ENCODE measurements around the gene CEP170. TPM values are rescaled to one million over a fixed set of nuclear protein-coding genes. Genes with fewer than 3 reads are reported as not detected.

CEP170 gene
- 36.7 and 76.9 TPM in 2 replicates for total RNA-seq
- 45.9 and 50.2 TPM in 2 replicates for polyA plus RNA-seq

GRCh38 chr1:243254927-243255790 is at the start of gene CEP170:
CEP170 (minus strand) TSS chr1:243255281; CDS start chr1:243225280, 30,001 bp downstream.
- Histone ChIP-seq H3K4me3 (peak within 1 kb of the TSS; percentile 92), H3K36me3 (no peaks in the 10 kb centered on the region), H3K9me3 (ENCODE audit: low read depth) (no peaks in the 10 kb centered on the region), H3K27me3 (no peaks in the 10 kb centered on the region), H3K27ac (peak within 1 kb of the TSS; percentile 86), H3K4me1 (ENCODE audit: low read depth) (peaks cover 31% of the 10 kb centered on the region)
- peak; percentile 98 to 100 for DNase-seq (ENCODE audit: low read depth in 1 of 2, low spot score in 1 of 2)
- no peak for TF ChIP-seq CTCF (IDR thresholded peaks at IDR 0.05; ENCODE audit: low read depth, low read length)

GRCh38 chr1:243301059-243301458 is 46.0 kb upstream of the CEP170 start:
- Histone ChIP-seq H3K27ac (no peak overlapping the region), H3K9me3 (ENCODE audit: low read depth) (no peaks in the 10 kb centered on the region), H3K4me3 (no peak overlapping the region), H3K27me3 (no peaks in the 10 kb centered on the region), H3K4me1 (ENCODE audit: low read depth) (peaks cover under 1% of the 10 kb centered on the region), H3K36me3 (no peaks in the 10 kb centered on the region)
- TF ChIP-seq CTCF (IDR thresholded peaks at IDR 0.05; ENCODE audit: low read depth, low read length): no peak
- peak in 1 of 2 donors; percentile 31 for DNase-seq (ENCODE audit: low read depth in 1 of 2, low spot score in 1 of 2)

GRCh38 chr1:243299069-243299468 is 44.0 kb upstream of the CEP170 start:
- Histone ChIP-seq H3K27me3 (no peaks in the 10 kb centered on the region), H3K4me3 (no peak overlapping the region), H3K9me3 (ENCODE audit: low read depth) (no peaks in the 10 kb centered on the region), H3K36me3 (no peaks in the 10 kb centered on the region), H3K27ac (no peak overlapping the region), H3K4me1 (ENCODE audit: low read depth) (no peaks in the 10 kb centered on the region)
- DNase-seq (ENCODE audit: low read depth in 1 of 2, low spot score in 1 of 2): no peak
- TF ChIP-seq CTCF (IDR thresholded peaks at IDR 0.05; ENCODE audit: low read depth, low read length): no peak

GRCh38 chr1:243294723-243295121 is 39.6 kb upstream of the CEP170 start:
- Histone ChIP-seq H3K27me3 (no peaks in the 10 kb centered on the region), H3K4me3 (no peak overlapping the region), H3K9me3 (ENCODE audit: low read depth) (no peaks in the 10 kb centered on the region), H3K4me1 (ENCODE audit: low read depth) (no peaks in the 10 kb centered on the region), H3K27ac (no peak overlapping the region), H3K36me3 (peaks cover 6% of the 10 kb centered on the region)
- no peak for TF ChIP-seq CTCF (IDR thresholded peaks at IDR 0.05; ENCODE audit: low read depth, low read length)
- peak in 1 of 2 donors; percentile 51 for DNase-seq (ENCODE audit: low read depth in 1 of 2, low spot score in 1 of 2)

- H3K27me3 ChIP-seq: no peaks in the 10 kb centered on the region
- no peak overlapping the region for H3K27ac ChIP-seq
- H3K4me3 ChIP-seq: no peak overlapping the region
- H3K36me3 ChIP-seq: peaks cover 6% of the 10 kb centered on the region
- DNase-seq (ENCODE audit: low read depth in 1 of 2, low spot score in 1 of 2): peak in 1 of 2 donors; percentile 63
- no peak for TF ChIP-seq CTCF (IDR thresholded peaks at IDR 0.05; ENCODE audit: low read depth, low read length)
- no peaks in the 10 kb centered on the region for H3K9me3 ChIP-seq (ENCODE audit: low read depth)
- no peaks in the 10 kb centered on the region for H3K4me1 ChIP-seq (ENCODE audit: low read depth)
These were observed 39.1 kb upstream of the CEP170 start for GRCh38 chr1:243293941-243294722.

All from cardiac muscle cell (in vitro differentiated cells and primary cell).